ENCODE results near the gene GRK4.
"Not testable (repeated sequence)": the region's sequence is repeated elsewhere in the genome, so short reads cannot be mapped to it uniquely, and the experiment has no call there.

The GRK4 gene

GRCh38 chr4:3041192-3042142, 78.1 kb downstream of the GRK4 start:
- no peak for DNase-seq (ENCODE audit: low spot score)

DNA sequence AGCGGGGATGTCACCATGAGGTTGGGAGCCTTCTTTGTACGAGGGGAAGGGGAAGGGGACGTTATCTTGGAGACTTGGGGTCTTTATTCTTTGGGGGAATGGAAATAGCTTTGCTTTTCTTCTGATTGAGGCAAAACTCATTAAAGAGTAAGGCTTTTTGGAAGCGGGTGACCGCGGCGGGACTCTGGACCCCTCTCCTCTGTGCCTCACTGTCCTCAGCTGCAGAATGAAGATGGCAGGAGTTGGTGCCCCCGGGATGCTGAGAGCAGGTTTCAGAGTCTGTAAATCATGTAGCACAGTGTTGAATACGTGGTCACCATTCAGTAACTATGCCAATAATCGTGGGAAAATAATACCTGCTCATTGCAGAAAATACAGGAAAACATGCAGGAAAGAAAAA, 78.9 kb downstream of the GRK4 start:
- no peak for DNase-seq (ENCODE audit: low spot score)

GRCh38 chr4:3043282-3044020, 80.1 kb downstream of the GRK4 start:
- DNase-seq (ENCODE audit: low spot score): no peak

- peak; percentile 26 for DNase-seq (ENCODE audit: low spot score)
These were observed 81.8 kb downstream of the GRK4 start for GRCh38 chr4:3044870-3045819.

- peak; percentile 77 for DNase-seq (ENCODE audit: low spot score)
These were observed 82.8 kb downstream of the GRK4 start for GRCh38 chr4:3046162-3046561.

DNA sequence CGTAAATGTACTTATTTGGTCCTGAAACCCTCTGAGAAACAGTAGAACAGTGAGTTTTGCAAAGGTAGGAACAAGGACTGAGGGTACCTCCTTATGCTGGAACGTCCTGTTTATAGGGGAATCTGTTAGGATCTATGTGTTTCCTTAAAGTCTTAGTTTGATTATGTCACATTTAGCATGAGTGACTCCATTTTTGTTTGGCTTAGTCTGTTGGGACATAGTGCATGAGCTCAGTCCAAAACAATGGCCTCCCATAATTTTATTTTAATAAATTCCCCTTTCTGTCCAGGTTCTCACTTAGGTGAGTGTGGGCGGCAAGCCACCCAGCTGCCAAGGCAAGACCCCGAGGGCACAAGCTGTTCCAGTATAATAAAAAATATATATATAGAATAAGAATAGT, 83.3 kb downstream of the GRK4 start:
- DNase-seq (ENCODE audit: low spot score): no peak

- DNase-seq (ENCODE audit: low spot score): peak; percentile 85
These were observed 84.3 kb downstream of the GRK4 start for GRCh38 chr4:3047464-3048286.

GRCh38 chr4:3051141-3051897, 87.9 kb downstream of the GRK4 start:
- not testable (repeated sequence) for DNase-seq (ENCODE audit: low spot score)

DNA sequence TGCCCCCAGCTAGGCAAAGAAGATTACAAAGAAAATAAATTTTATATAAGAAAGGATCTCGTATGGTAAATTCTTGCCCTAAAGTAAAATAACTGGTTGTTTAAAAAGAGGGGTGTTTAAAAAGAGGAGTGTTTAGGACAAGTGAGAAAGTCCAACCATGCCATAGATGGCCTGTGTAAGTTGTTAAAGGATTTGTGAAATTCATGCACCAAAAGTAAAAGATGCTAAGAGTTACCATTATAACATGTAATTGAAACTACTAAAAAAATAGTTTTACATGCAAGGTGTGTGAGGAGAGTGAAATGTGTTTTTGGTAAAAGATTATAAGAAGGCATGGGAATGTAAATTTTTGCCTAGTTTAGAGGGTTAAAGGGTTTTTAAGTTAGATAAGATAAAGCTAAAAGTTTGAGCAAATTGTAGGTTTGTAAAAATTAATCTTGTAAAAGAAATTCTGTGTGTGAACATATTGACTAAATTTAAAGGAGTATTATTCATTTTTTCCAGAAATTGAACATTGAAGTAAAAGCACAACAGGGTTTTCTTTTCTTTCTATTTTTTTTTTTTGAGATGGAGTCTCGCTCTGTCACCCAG, 90.9 kb downstream of the GRK4 start:
- no peak for DNase-seq (ENCODE audit: low spot score)

DNA sequence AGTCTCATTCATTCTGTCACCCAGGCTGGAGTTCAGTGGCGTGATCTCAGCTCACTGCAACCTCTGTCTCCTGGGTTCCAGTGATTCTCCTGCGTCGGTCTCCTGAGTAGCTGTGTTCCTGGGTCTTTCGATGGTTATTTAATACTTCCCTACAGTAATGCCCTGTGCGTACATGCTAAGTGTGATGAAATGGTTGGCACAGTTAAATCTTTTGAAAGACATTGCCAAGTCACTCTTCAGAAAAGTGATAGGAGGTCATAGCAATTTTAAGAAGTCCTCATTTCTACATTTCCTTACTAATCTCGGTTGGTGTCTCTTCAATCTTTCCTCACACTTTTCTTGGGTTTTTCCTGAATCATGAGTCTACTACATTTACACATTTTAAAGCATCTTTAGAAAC, 96.6 kb downstream of the GRK4 start:
- DNase-seq (ENCODE audit: low spot score): no peak

GRCh38 chr4:3060946-3061345, 97.6 kb downstream of the GRK4 start:
- DNase-seq (ENCODE audit: low spot score): no peak

DNA sequence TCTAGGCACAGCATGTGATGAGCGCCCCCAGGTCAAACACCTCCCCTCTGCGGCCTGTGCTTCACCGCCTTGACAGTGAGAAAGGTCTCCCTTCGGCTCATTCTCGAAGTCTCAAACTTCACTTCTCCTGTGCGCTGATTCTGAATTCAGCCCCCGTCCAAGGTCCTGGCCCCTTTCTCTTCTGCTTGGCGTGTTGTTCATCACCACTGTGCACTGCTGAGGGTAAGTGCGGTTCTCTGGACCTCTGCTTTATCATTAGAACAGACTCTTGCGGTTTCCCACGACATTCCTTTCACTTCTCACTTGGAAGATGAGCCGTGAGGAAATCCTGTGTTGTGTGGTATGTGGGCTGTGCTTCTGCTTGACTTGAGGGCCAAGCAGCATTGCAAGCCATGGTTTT, 99.1 kb downstream of the GRK4 start:
- no peak for DNase-seq (ENCODE audit: low spot score)

DNA sequence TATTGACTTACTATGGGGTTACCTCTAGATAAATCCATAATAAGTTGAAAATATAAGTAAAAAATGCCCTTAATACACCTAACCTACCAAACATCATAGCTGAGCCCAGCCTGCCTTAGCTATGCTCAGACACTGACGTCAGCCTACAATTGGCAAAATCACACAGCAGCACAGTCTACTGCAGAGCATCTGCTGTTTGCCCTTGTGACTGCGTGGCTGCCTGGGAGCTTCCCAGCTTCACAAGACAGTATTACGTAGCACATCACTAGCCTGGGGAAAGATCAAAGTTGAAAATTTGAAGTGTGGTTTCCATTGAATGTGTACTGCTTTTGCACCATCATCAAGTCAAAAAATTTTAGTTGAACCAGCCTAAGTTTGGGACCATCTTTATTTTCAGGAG, 102.2 kb downstream of the GRK4 start:
- DNase-seq (ENCODE audit: low spot score): no peak

GRCh38 chr4:3066836-3067400, 103.5 kb downstream of the GRK4 start:
- no peak for DNase-seq (ENCODE audit: low spot score)

GRCh38 chr4:3067473-3068001, 104.2 kb downstream of the GRK4 start:
- DNase-seq (ENCODE audit: low spot score): no peak

DNA sequence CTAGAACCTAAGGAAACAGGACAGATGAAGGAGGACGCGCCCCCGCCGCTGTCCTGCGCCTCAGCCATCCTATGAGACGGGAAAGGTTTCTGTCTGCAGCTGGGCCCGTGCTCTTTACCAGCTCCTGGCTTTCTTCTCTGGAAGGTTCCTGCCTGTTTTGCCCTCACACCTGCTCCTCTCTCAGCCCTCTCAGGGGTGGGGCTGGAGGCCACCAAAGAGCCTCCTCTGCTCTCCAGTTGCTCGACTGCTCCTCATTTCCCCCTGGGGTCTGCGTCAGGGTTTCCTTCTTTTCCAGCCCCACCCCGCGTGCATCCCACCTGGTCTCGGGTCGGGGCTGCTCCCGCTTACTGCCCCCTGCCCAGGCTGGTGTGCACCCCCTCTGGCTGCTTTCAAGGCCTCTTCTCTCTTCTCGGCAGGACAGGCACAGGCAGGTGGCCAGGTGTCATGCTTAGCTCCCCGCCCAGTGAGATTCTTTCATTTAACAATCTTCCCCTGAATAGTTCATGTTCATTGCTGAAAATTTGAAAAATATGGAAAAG, 106.4 kb downstream of the GRK4 start:
- DNase-seq (ENCODE audit: low spot score): no peak

DNA sequence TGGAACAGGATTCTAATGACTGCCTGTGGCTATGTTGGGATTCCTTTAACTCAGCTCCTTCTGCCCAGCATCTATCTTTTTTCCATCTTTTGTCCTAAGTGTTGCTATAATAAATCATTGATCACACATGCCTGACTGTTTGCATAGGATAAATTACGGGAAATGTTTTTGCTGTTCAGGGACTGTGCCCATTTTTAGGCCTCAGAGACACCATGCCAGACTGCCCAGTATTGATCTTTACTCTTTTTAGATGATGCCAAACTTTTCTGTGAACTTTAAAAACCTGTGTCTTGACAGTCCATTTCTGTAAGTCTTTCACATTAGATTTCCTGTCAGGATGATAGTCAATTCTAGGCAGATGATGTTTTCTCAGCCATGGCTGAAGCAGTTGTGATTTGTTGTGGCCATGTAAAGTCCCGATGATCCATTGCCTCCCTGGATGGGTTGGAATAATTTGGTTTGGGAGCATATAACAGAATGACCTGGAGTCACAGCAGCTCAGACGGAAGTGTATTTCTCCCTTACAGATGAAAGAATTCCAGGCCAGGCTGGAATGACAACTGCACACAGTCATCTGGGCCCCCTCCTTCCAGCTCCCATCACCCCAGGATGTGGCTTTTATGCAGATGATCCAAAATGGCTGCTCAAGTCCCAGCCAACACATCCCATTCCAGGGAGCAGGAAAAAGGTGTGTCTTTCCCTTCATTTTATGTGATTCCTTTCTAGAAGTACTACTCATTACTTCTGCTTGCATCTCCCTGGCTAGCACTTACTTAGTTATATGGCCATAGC, 107.5 kb downstream of the GRK4 start:
- DNase-seq (ENCODE audit: low spot score): no peak

DNA sequence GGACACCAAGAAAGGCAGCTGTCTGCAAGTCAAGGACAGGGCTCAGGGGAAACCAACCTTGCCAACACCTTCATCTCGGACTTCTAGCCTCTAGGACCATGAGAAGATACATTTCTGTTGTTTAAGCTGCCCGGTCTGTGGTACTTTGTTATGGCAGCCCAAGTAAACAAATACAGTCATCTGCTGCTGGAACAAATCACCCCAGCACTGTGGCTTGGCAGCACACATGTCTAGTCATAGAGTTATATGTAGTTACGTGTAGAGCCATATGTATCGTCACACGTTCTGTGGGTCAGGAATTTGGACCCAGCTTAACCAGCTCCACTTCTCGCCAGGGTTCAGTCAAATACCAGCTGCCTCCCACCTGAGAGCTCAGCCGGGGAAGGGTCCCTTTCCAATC, 108.4 kb downstream of the GRK4 start:
- DNase-seq (ENCODE audit: low spot score): no peak

Data from NAMALWA (cell line).